ENCODE data around the gene COQ10B.

COQ10B gene

DNA sequence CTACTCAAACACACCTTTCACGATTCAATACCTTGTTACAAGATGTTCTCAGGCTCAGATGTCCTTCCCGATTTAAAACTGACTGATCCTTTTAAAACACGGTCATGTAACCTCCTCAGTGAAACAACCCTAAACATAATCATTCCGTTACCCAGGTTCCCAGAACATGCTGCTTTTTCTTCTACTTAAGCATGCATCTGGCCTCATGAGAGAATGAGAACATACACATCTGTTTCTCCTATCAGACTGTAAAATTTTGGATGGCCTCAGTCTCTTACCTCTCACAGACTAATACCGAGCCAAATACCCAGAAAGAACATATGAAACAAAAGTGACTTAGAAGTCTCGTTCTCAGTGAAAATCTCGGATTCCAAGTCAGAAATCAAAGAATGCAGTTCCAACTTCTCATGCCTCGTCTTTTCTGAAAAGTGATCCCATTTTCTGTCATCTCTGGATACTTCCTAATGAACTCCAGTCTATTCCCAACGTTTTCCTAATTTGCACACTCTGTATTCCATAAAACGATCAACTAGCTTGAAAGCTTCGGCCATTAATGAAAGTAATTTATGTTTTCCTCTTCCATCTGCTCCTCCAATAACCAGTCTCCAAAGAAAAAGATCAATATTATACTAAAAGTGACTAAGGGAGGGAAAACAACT, 19.4 kb upstream of the COQ10B start:
- Histone ChIP-seq H3K27me3 (ENCODE audit: low read depth, low read length) (no peaks in the 10 kb centered on the region), H3K9ac (ENCODE audit: low read length) (peak overlapping the region; percentile 98), H3K27ac (ENCODE audit: low read length) (peak overlapping the region; percentile 76), H3K4me2 (ENCODE audit: low read length) (peak overlapping the region; percentile 95), H3K79me2 (ENCODE audit: low read length) (peaks cover 73% of the 10 kb centered on the region), H4K20me1 (ENCODE audit: insufficient read depth, low read length) (peaks cover 54% of the 10 kb centered on the region), H3K36me3 (replicated peaks; ENCODE audit: low read depth, low read length) (peaks cover 7% of the 10 kb centered on the region), H2AFZ (ENCODE audit: low read depth, low read length) (no peak overlapping the region), H3K4me3 (ENCODE audit: low read length) (peak overlapping the region; percentile 94), H3K4me1 (ENCODE audit: low read length) (peaks cover 40% of the 10 kb centered on the region), H3K9me3 (ENCODE audit: insufficient read depth, low read length) (no peaks in the 10 kb centered on the region)
- TF ChIP-seq, protein P1, sequence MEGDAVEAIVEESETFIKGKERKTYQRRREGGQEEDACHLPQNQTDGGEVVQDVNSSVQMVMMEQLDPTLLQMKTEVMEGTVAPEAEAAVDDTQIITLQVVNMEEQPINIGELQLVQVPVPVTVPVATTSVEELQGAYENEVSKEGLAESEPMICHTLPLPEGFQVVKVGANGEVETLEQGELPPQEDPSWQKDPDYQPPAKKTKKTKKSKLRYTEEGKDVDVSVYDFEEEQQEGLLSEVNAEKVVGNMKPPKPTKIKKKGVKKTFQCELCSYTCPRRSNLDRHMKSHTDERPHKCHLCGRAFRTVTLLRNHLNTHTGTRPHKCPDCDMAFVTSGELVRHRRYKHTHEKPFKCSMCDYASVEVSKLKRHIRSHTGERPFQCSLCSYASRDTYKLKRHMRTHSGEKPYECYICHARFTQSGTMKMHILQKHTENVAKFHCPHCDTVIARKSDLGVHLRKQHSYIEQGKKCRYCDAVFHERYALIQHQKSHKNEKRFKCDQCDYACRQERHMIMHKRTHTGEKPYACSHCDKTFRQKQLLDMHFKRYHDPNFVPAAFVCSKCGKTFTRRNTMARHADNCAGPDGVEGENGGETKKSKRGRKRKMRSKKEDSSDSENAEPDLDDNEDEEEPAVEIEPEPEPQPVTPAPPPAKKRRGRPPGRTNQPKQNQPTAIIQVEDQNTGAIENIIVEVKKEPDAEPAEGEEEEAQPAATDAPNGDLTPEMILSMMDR (IDR thresholded peaks at IDR 0.05; ENCODE audit: low read depth, low read length), result no peak
- no peak for TF ChIP-seq EZH2phosphoT487 (IDR thresholded peaks at IDR 0.05; ENCODE audit: low read depth)

DNA sequence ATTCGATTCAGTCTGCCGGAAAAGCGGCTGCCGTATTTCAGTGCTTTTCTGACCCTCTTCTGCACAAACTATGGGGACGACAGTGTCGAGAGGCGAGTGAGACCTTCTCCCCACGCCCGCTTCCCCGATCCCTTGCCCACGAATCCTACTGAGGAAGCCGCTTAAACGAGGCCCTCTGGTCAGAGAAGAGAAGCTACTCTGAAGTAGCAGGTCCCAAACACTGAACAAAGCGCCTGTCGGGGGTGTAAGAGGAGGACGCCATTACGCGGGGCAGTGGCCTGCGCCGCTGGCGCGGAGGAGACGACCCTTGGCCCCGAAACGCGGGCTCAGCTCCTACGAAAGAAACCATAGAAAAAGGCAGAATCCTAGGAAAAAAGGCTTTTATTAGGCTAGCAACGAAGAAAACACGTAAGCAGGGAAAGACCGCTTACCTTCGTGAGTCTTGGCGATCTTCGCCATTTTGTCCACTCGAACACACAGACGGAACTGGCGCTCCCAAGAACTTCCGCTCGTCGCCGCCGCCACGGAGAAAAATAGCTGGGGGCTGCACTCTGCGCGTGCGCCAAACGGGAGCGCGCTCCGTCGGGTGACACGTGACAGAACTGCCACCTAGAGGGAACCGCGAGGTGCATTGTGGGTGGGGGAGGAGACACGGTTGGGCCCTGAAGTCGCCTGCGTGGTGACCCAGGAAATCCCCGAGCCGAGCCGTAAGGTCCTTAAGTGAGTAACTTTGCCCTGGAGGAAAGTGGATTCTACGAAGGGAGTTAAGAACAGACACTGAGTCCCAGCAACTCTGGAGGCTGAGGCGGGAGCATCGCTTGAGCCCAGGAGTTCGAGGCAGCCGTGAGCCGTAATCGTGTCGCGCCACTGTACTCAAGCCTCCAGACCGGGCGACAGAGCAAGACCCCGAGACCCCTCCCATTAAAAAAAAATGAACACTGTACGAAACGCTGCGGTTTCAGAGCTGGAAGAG, 18.5 kb upstream of the COQ10B start, which contains the start of gene SF3B1:
TSS of gene SF3B1 (minus strand) at position 488 of the 973 bp plus-strand sequence. CDS start at position 459, 29 bp downstream.
- peaks cover 45% of the 10 kb centered on the region for H4K20me1 ChIP-seq (ENCODE audit: insufficient read depth, low read length)
- H3K9ac ChIP-seq (ENCODE audit: low read length), result peak within 1 kb of the TSS; percentile 98
- H3K79me2 ChIP-seq (ENCODE audit: low read length), result peaks cover 64% of the 10 kb centered on the region
- H3K27ac ChIP-seq (ENCODE audit: low read length), result peak within 1 kb of the TSS; percentile 82
- peak within 1 kb of the TSS; percentile 94 for H3K4me3 ChIP-seq (ENCODE audit: low read length)
- H3K27me3 ChIP-seq (ENCODE audit: low read depth, low read length), result no peaks in the 10 kb centered on the region
- no peak for TF ChIP-seq EZH2phosphoT487 (IDR thresholded peaks at IDR 0.05; ENCODE audit: low read depth)
- TF ChIP-seq, protein P1 (IDR thresholded peaks at IDR 0.05; ENCODE audit: low read depth, low read length), result no peak
- H3K4me1 ChIP-seq (ENCODE audit: low read length), result peaks cover 32% of the 10 kb centered on the region
- H2AFZ ChIP-seq (ENCODE audit: low read depth, low read length), result peak within 1 kb of the TSS; percentile 69
- H3K9me3 ChIP-seq (ENCODE audit: insufficient read depth, low read length), result no peaks in the 10 kb centered on the region
- H3K36me3 ChIP-seq (replicated peaks; ENCODE audit: low read depth, low read length), result peaks cover under 1% of the 10 kb centered on the region
- peak within 1 kb of the TSS; percentile 95 for H3K4me2 ChIP-seq (ENCODE audit: low read length)

DNA sequence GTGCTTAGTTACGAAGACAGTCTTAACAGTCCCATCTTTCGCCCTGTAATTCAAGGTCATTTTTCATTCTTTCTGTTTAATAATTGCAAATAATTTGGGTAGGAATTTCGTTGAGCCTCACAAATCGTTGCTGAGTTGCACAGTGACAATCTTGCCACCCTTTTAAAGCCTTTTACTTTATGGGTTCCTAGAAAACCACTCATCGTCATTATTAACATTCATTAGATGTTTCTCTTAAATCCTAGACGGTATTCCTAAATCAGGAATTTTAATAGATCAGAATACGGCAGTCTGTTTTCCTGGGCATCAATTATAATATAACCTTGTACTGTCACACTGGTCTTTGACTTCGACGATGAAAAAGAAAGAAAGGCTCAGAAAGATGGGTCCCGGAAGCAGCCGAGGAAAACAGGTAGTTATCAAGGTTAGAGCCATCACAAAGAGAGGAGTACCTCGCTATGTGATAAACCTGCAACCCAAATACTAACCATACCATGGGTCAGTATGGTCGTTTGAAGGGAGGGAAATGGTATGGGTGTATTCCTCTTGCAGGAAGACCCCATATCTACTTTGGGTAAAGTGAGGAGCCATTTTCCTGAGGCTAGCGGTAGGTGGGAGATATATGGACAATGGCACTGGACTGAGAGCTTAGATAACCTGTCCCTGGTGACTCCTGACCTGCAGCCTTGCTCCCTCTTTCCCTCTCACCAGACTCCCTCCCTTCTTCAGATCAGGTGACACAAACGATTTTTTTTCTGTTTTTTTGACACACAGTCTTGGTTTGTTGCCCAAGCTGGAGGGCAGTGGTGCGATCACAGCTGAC, 17.5 kb upstream of the COQ10B start:
- H3K9ac ChIP-seq (ENCODE audit: low read length), result peak overlapping the region; percentile 97
- peak overlapping the region; percentile 82 for H3K27ac ChIP-seq (ENCODE audit: low read length)
- no peaks in the 10 kb centered on the region for H3K27me3 ChIP-seq (ENCODE audit: low read depth, low read length)
- peak overlapping the region; percentile 51; the same call in 1 of the 2 replicates for H2AFZ ChIP-seq (ENCODE audit: low read depth, low read length)
- peaks cover 31% of the 10 kb centered on the region for H3K4me1 ChIP-seq (ENCODE audit: low read length)
- peak overlapping the region; percentile 94 for H3K4me3 ChIP-seq (ENCODE audit: low read length)
- peaks cover 35% of the 10 kb centered on the region for H4K20me1 ChIP-seq (ENCODE audit: insufficient read depth, low read length)
- TF ChIP-seq, protein P1 (IDR thresholded peaks at IDR 0.05; ENCODE audit: low read depth, low read length), result no peak
- TF ChIP-seq EZH2phosphoT487 (IDR thresholded peaks at IDR 0.05; ENCODE audit: low read depth), result no peak
- H3K79me2 ChIP-seq (ENCODE audit: low read length), result peaks cover 54% of the 10 kb centered on the region
- no peaks in the 10 kb centered on the region for H3K36me3 ChIP-seq (replicated peaks; ENCODE audit: low read depth, low read length)
- H3K4me2 ChIP-seq (ENCODE audit: low read length), result peak overlapping the region; percentile 87
- no peaks in the 10 kb centered on the region for H3K9me3 ChIP-seq (ENCODE audit: insufficient read depth, low read length)
